Measurements from ENCODE around the gene STARD3NL.
"Not testable (repeated sequence)": the region's sequence is repeated elsewhere in the genome, so short reads cannot be mapped to it uniquely, and the experiment has no call there.

STARD3NL gene

DNA sequence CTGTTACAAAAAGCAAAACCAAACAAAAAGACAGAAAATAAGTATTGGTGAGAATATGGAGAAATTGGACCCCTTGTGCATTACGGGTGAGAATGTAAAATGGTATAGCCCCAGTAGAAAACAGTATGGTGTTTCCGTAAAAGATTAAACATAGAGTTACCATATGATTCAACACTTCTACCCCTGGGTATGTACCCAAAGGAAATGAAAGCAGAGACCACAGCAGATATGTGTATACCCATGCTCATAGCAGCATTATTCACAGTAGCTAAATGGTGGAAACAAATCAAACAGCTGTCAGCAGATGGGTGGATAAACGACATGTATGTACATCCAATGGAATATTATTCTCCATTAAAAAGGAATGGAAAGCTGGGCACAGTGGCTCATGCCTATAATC is 42.4 kb downstream of the STARD3NL start:
- DNase-seq, result no peak

GRCh38 chr7:38222481-38223096 is 44.5 kb downstream of the STARD3NL start:
- peak in 2 of 56 donors; percentile 3 to 43 for DNase-seq

GRCh38 chr7:38223306-38223705 is 45.3 kb downstream of the STARD3NL start:
- no peak for DNase-seq

- DNase-seq, result no peak
Observed at GRCh38 chr7:38224392-38224791, 46.3 kb downstream of the STARD3NL start.

DNA sequence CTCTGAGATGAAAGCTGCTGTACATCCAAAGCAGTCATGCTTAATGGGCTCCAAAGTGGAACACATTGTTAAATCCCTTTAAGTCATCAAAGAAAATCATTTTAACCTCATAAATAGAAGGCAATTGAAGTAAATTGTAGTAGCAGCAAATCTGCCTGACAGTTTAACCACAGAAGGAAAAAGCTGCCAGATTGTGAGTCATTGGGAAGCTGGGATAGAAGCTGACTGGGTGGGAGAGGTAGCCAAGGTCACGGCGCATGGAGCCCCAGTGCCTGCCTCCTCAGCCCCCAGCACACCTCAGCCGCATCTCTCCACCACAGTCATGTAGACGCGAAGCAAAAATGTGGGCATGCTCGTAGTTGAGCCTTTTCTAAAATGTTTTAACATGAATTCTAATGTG is 51.3 kb downstream of the STARD3NL start:
- no peak for DNase-seq

- DNase-seq, result no peak
Observed at GRCh38 chr7:38229884-38230642, 52.0 kb downstream of the STARD3NL start.

DNA sequence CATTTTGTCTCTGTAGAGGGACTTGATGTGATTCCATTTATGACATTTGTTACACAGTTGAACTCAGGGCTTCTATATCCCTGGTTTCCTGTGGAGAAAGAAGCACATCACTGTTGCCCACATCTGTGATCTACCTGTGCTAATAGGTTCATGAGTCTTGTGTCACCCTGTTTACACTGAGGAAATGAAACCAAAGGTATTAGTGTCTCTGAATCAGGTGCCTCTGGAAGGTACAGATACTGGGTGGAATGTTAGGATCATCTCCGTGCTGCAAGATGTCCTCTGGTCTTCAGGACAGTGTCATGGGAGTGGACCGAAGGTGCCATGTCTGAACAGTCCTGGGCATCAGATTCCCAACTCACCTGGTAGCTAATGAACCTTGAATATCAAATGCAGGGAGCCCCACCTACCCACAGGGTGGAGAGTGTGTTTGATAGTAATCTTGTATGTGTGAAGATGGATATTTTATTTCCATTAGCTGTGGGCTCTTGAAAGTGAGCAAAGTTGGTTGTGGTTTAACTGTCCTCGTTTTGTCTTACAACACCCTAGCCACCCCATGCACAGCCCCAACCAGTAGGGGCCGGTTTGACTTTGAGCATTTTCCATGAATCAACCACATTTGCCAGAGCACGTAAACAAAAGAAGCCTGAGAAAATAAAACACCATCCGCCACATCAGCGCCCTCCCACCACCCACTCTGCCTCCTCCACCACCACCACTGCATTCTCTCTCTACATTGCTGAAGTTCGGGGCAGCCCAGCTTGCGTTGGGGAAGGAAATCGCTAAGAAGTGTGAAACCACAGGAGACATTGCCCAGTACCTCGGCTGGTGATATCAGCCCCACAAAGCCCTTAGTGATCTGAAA is 54.7 kb downstream of the STARD3NL start:
- no peak for DNase-seq

DNA sequence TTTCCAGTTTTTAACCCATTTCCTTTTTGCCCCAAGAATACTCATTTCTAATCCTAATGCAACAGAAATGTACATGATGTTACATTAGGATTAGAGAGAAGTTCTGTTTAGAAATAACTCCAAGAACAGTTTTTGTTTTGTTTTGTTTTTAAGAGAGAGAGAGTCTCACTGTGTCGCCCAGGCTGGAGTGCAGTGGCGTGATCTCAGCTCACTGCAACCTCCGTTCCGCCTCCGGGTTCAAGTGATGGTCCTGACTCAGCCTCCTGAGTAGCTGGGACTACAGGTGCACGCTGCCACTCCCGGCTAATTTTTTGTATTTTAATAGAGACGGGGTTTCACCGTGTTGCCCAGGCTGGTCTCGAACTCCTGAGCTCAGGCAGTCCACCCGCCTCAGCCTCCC is 56.7 kb downstream of the STARD3NL start:
- not testable (repeated sequence) for DNase-seq

DNA sequence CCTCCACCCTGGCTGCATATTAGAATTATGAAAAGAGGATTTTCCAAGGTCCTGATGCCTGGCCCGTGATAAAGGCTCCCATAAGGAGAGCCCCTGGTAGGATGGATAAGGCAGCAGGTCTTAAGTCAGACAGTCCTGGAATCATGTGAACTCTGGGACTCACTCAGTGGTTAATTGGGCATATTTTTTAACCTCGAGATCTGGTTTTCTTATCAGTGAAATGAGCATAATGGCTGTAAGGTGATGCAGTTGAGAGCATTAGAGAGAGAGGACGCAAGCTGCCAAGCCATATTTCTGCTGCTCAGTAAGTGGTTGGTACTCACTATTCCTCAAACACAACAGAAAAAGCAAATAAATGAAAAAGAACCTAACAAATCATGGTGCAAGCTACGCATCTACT is 57.6 kb downstream of the STARD3NL start:
- no peak for DNase-seq

DNA sequence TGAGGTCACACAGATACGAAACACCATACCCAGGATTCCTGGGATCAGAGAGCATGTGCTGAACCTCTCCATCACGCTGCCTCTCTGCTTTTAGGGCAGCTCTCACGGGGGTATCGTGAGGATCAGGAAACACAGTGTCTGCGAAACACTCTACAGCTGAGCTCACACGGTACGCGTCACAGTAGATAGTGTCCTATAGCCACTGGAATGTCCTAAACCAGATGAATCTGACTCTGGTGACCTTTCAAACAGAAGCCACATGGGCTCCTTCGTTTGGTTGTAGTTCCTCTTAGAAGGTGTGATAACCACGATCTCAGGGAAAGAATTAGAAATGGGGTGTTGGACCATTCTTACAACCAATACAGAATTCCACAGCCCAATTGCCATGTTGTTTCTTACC is 61.1 kb downstream of the STARD3NL start:
- DNase-seq, result not testable (repeated sequence)

- no peak for DNase-seq
Observed at GRCh38 chr7:38241071-38241470, 63.0 kb downstream of the STARD3NL start.

GRCh38 chr7:38242814-38243213 is 64.8 kb downstream of the STARD3NL start:
- DNase-seq, result no peak

DNA sequence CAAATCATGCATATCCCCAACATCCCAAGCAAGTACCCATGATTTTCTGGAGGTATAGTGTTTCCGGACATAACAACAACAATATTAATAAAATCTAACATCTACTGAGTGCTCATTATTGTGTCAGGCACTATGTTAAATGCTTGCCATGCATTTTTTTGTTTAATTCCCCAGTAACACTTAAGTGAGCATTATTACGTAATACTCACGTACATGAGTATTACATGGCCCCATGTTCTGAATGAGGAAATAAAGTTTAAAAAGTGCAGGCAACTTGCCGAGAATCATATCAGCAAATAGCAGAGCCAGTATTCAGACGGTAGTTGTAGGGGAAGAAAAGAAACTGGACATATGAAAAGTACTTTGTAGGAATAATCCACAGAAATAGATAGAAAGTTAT is 65.3 kb downstream of the STARD3NL start:
- DNase-seq, result not testable (repeated sequence)

GRCh38 chr7:38244516-38244915 is 66.5 kb downstream of the STARD3NL start:
- DNase-seq, result no peak

- DNase-seq, result no peak
Observed at GRCh38 chr7:38245409-38245977, 67.4 kb downstream of the STARD3NL start.

- DNase-seq, result no peak
Observed at GRCh38 chr7:38248069-38248567, 70.1 kb downstream of the STARD3NL start.

DNA sequence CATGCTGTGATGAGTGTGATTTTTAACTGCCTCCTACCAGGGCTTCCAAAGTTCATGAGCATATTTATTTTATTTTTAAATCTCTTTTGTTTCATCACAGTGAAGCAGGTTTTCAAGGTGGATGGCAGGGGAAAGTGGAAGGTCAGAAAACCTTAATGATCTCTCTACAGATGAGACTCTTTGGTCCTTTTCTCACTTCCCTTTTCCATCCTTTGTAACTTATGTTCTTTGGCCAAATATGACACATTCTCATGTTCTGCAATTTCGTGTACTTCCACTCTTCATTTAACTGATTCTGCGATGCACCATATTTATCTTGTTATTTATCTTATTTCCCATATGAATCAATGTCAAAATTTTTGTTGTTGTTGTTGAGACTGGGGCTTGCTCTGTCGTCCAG is 71.8 kb downstream of the STARD3NL start:
- DNase-seq, result not testable (repeated sequence)

- no peak for DNase-seq
Observed at GRCh38 chr7:38257350-38257677, 79.3 kb downstream of the STARD3NL start.

- not testable (repeated sequence) for DNase-seq
Observed at GRCh38 chr7:38259157-38259556, 81.1 kb downstream of the STARD3NL start.

DNA sequence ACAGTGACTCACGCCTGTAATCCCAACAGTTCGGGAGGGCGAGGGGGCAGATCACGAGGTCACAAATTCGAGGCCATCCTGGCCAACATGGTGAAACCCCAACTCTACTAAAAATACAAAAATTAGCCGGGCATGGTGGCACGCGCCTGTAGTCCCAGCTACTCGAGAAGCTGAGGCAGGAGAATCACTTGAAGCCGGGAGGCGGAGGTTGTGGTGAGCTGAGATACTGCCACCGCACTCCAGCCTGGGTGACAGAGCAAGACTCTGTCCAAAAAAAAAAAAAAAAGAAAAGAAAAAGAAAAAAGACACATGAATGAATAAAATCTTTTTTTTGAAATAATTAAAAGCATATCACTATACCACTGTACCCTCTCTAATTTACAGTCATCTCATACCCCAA is 83.6 kb downstream of the STARD3NL start:
- not testable (repeated sequence) for DNase-seq

DNA sequence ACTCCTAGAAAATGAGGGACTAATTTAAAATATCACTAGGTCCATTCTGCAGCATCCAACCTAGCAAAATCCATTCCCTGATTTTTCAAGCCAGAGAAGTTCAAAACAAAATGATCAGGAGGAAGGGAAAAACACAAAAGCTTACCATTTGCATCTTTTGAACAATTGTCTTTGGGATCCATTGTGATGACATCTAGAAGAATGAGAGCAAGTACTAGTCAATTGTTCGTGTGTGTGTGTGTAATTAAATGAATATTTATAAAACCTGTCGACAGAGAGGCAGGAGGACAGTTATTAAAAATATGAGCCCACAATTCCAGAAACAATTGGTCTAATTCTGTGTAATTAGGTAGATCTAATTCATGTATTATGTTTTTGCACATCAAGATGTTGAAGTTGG is 84.0 kb downstream of the STARD3NL start:
- not testable (repeated sequence) for DNase-seq

DNA sequence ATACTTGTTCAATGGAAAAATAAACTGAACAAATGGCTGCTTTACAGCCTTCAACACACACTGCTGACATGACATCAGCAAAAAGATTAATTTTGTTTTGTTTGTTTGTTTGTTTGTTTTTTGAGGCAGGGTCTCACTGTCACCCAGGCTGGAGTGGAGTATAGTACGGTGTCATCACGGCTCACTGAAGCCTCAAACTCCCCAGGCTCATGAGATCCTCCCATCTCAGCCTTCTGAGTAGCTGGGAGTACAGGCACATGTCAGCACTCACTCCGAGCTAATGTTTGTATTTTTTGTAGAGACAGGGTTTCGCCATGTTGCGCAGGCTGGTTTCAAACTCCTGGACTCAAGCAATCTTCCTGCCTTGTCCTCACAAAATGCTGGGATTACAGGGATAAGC is 84.5 kb downstream of the STARD3NL start:
- DNase-seq, result peak in 2 of 56 donors; percentile 1 to 2

Data from amygdala (tissue), 56 donors.